Glutamatergic neuron (in vitro differentiated cells): ENCODE measurements around the gene PLCXD1. TPM values are rescaled to one million over a fixed set of nuclear protein-coding genes. Genes with fewer than 3 reads are reported as not detected.
"Not testable (repeated sequence)": the region's sequence is repeated elsewhere in the genome, so short reads cannot be mapped to it uniquely, and the experiment has no call there.

Experiments used
- DNase-seq: peaks from one replicate; pipeline ENCODE4 v3.0.0; 2022
- H3K27ac Mint-ChIP-seq: one replicate; pipeline ENCODE4 v1.8.0; 2020; ENCODE audit warnings: mild to moderate bottlenecking, mixed read lengths, inconsistent platforms; ENCODE audit not compliant: unreplicated experiment
- H3K27me3 Mint-ChIP-seq: one replicate; pipeline ENCODE4 v1.8.0; 2020; ENCODE audit warnings: mild to moderate bottlenecking, moderate library complexity, mixed read lengths, inconsistent platforms; ENCODE audit not compliant: unreplicated experiment
- H3K36me3 Mint-ChIP-seq: one replicate; pipeline ENCODE4 v1.8.0; 2020; ENCODE audit warnings: mild to moderate bottlenecking, mixed read lengths, inconsistent platforms; ENCODE audit not compliant: unreplicated experiment
- H3K4me1 Mint-ChIP-seq: one replicate; pipeline ENCODE4 v1.8.0; 2020; ENCODE audit warnings: mild to moderate bottlenecking, low read depth, mixed read lengths, inconsistent platforms; ENCODE audit not compliant: unreplicated experiment
- H3K4me3 Mint-ChIP-seq: one replicate; pipeline ENCODE4 v1.8.0; 2020; ENCODE audit warnings: mild to moderate bottlenecking, mixed read lengths, inconsistent platforms; ENCODE audit not compliant: unreplicated experiment
- H3K9me3 Mint-ChIP-seq: one replicate; pipeline ENCODE4 v1.8.0; 2020; ENCODE audit warnings: mild to moderate bottlenecking, moderate library complexity, mixed read lengths, inconsistent platforms; ENCODE audit not compliant: unreplicated experiment
- CTCF ChIP-seq: fragments of 200-600 bp; sonication (generic); IDR thresholded peaks from one replicate; pipeline ENCODE4 v1.5.0; 2021; ENCODE audit not compliant: partially characterized antibody, unreplicated experiment
- total RNA-seq: library from RNA; stranded (reverse); fragmentation: NEBNext Ultra II Directional; extraction: Animal tissue kit (Norgen Biotek cat#: 25700); gene quantifications from one replicate; pipeline ENCODE4 v1.2.1, GENCODE V29; 2021; ENCODE audit not compliant: unreplicated experiment

The PLCXD1 gene
- total RNA-seq, 1 donor from 2014 or later, result 36.4 TPM

DNA sequence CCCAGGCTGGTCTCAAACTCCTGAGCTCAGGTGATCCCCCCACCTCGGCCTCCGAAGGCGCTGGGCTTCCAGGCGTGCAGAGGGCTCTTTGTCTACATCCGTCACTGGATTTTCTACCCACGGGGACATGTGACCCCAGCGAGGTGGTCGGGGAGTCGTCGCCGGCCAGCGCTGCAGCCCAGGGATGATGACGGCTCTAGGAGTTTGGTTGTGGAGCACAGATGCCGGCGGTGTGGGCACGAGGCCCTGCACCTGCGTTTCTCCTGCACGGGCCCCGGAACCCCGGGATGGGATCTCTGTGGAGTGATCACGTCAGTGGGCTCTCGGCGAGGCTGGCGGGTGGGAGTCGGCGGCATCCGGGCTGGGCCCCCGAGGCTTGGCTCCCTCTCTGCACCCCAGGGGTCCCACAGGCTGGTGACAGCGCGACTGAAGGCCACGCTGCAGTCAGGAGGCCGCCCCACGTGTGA lies 46.5 kb downstream of the PLCXD1 start:
- H3K4me1 Mint-ChIP-seq, result peaks cover 6% of the 10 kb centered on the region
- no peak for TF ChIP-seq CTCF
- no peak overlapping the region for H3K4me3 Mint-ChIP-seq
- no peaks in the 10 kb centered on the region for H3K36me3 Mint-ChIP-seq
- H3K27me3 Mint-ChIP-seq, result peaks cover 21% of the 10 kb centered on the region
- H3K27ac Mint-ChIP-seq, result no peak overlapping the region
- H3K9me3 Mint-ChIP-seq, result peaks cover 14% of the 10 kb centered on the region
- no peak for DNase-seq

GRCh38 chrX:329291-329910 lies 48.2 kb downstream of the PLCXD1 start:
- peak; percentile 19 for DNase-seq
- peaks cover 2% of the 10 kb centered on the region for H3K4me1 Mint-ChIP-seq
- no peaks in the 10 kb centered on the region for H3K36me3 Mint-ChIP-seq
- H3K4me3 Mint-ChIP-seq, result no peak overlapping the region
- peaks cover 1% of the 10 kb centered on the region for H3K9me3 Mint-ChIP-seq
- no peak for TF ChIP-seq CTCF
- peaks cover 10% of the 10 kb centered on the region for H3K27me3 Mint-ChIP-seq
- H3K27ac Mint-ChIP-seq, result no peak overlapping the region

DNA sequence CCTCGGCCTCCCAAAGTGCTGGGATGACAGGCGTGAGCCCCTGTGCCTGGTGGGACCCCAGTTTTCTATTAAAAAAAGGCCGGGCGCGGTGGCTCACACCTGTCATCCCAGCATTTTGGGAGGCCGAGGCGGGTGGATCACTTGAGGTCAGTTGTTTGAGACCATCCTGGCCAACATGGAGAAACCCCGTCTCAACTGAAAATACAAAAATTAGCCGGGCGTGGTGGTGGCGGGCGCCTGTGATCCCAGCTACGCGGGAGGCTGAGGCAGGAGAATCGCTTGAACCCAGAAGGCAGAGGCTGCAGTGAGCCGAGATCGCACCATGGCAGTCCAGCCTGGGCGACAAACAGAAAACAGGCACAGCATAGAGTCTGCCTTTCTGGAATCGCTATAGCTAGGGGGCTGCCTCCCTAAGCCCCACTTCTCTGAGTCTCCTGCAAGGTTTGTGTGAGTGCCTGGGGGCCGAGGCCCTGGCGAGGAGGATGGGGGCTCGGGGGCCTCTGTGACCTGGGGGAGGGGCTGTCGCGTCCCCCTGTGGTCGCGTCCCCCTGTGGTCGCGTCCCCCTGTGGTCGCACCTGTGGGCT lies 49.1 kb downstream of the PLCXD1 start:
- not testable (repeated sequence) for H3K36me3 Mint-ChIP-seq, H3K4me1 Mint-ChIP-seq, H3K27ac Mint-ChIP-seq, H3K9me3 Mint-ChIP-seq, H3K27me3 Mint-ChIP-seq, H3K4me3 Mint-ChIP-seq
- peak; percentile 12 for DNase-seq

DNA sequence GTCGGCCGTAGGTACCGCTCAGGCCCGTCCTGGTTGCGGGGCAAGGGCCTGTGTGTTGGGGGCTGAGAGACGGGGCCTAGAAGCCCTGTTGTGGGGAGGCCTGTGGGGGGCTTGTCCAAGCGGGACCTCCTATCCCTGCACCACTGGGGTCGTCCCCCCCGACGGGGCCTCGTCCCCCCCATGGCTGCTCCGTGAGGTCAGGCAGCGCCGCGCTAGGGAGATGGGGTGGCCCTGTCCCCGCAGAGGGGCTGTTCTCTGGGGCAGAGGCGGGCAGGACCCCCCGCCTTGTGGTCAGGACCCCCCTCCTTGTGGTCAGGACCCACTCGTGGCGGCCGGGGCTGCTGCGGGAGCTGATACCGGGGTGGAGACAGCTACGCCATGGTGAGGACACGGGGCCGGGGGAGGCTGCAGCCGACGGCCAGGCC lies 49.6 kb downstream of the PLCXD1 start:
- DNase-seq, result peak; percentile 17
- no peak for TF ChIP-seq CTCF
- Mint-ChIP-seq H3K9me3 (peaks cover 4% of the 10 kb centered on the region), H3K36me3 (no peaks in the 10 kb centered on the region), H3K27me3 (peaks cover 10% of the 10 kb centered on the region), H3K4me3 (no peak overlapping the region), H3K4me1 (no peaks in the 10 kb centered on the region), H3K27ac (no peak overlapping the region)

- Mint-ChIP-seq H3K36me3 (peaks cover 3% of the 10 kb centered on the region), H3K4me3 (no peak overlapping the region), H3K27me3 (peaks cover 10% of the 10 kb centered on the region), H3K27ac (no peak overlapping the region), H3K9me3 (peaks cover 6% of the 10 kb centered on the region), H3K4me1 (no peaks in the 10 kb centered on the region)
- peak; percentile 74 for DNase-seq
- no peak for TF ChIP-seq CTCF
Measured at GRCh38 chrX:331151-331824, 50.1 kb downstream of the PLCXD1 start.
